HFF-Myc (cell line): ENCODE measurements around the gene BBS1.

Source experiments
- DNase-seq: peaks from one replicate; pipeline ENCODE4 v3.0.0-alpha.2; 2011; ENCODE audit warnings: low read depth; ENCODE audit errors: extremely low read depth
- H3K4me3 ChIP-seq: replicated peaks from 2 replicates; pipeline ENCODE4 v1.5.1; 2011; ENCODE audit warnings: low read depth, mild to moderate bottlenecking, control low read depth, low read length
- CTCF ChIP-seq: IDR thresholded peaks from 2 replicates; pipeline ENCODE4 v1.5.1; 2012; ENCODE audit warnings: mild to moderate bottlenecking, low read depth, low read length, control low read depth; ENCODE audit errors: missing control alignments

Gene BBS1

GRCh38 chr11:66568124-66568916, 57.9 kb downstream of the BBS1 start, which contains the start of gene CTSF:
CTSF (minus strand) TSS chr11:66568606; CDS start chr11:66568486, 120 bp downstream.
- peak; percentile 40 for DNase-seq
- peak within 1 kb of the TSS; percentile 37 for H3K4me3 ChIP-seq
- no peak for TF ChIP-seq CTCF

GRCh38 chr11:66569076-66569475, 58.6 kb downstream of the BBS1 start:
- DNase-seq = no peak
- no peak for TF ChIP-seq CTCF
- H3K4me3 ChIP-seq = no peak overlapping the region

- TF ChIP-seq CTCF = no peak
- no peak for DNase-seq
- no peak overlapping the region for H3K4me3 ChIP-seq
Observed at GRCh38 chr11:66570079-66570849, 59.8 kb downstream of the BBS1 start.

- no peak overlapping the region for H3K4me3 ChIP-seq
- no peak for DNase-seq
- no peak for TF ChIP-seq CTCF
Observed at GRCh38 chr11:66570850-66571180, 60.4 kb downstream of the BBS1 start.

GRCh38 chr11:66579017-66579606, 68.7 kb downstream of the BBS1 start:
- no peak overlapping the region for H3K4me3 ChIP-seq
- TF ChIP-seq CTCF = peak; percentile 86
- no peak for DNase-seq

- no peak for TF ChIP-seq CTCF
Observed at GRCh38 chr11:66580803-66581202, 70.4 kb downstream of the BBS1 start.

More at GRCh38 chr11:66580803-66581202, 70.4 kb downstream of the BBS1 start:
- DNase-seq = no peak
- no peak overlapping the region for H3K4me3 ChIP-seq
